ENCODE data around the gene MYOM1. TPM values are rescaled to one million over a fixed set of nuclear protein-coding genes. Genes with fewer than 3 reads are reported as not detected.
A peak's percentile ranks its signal among the peaks of the same experiment; 100 is the strongest.

MYOM1 gene
- total RNA-seq, 1 donor, result 0.86 TPM

GRCh38 chr18:3095921-3096320 is 123.8 kb downstream of the MYOM1 start:
- TF ChIP-seq, protein P1, sequence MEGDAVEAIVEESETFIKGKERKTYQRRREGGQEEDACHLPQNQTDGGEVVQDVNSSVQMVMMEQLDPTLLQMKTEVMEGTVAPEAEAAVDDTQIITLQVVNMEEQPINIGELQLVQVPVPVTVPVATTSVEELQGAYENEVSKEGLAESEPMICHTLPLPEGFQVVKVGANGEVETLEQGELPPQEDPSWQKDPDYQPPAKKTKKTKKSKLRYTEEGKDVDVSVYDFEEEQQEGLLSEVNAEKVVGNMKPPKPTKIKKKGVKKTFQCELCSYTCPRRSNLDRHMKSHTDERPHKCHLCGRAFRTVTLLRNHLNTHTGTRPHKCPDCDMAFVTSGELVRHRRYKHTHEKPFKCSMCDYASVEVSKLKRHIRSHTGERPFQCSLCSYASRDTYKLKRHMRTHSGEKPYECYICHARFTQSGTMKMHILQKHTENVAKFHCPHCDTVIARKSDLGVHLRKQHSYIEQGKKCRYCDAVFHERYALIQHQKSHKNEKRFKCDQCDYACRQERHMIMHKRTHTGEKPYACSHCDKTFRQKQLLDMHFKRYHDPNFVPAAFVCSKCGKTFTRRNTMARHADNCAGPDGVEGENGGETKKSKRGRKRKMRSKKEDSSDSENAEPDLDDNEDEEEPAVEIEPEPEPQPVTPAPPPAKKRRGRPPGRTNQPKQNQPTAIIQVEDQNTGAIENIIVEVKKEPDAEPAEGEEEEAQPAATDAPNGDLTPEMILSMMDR (IDR thresholded peaks at IDR 0.05; ENCODE audit: insufficient read depth, low read depth, low read length), result no peak
- no peak overlapping the region for H3K4me3 ChIP-seq (ENCODE audit: low read depth, low read length)
- DNase-seq (ENCODE audit: low read depth), result no peak

GRCh38 chr18:3094338-3094684 is 125.5 kb downstream of the MYOM1 start:
- TF ChIP-seq, protein P1 (IDR thresholded peaks at IDR 0.05; ENCODE audit: insufficient read depth, low read depth, low read length), result no peak
- no peak overlapping the region for H3K4me3 ChIP-seq (ENCODE audit: low read depth, low read length)
- no peak for DNase-seq (ENCODE audit: low read depth)

- TF ChIP-seq, protein P1 (IDR thresholded peaks at IDR 0.05; ENCODE audit: insufficient read depth, low read depth, low read length), result no peak
- no peak for DNase-seq (ENCODE audit: low read depth)
- H3K4me3 ChIP-seq (ENCODE audit: low read depth, low read length), result no peak overlapping the region
Observed at GRCh38 chr18:3093624-3094337, 126.0 kb downstream of the MYOM1 start.

GRCh38 chr18:3092727-3093126 is 127.0 kb downstream of the MYOM1 start:
- TF ChIP-seq, protein P1 (IDR thresholded peaks at IDR 0.05; ENCODE audit: insufficient read depth, low read depth, low read length), result no peak
- no peak for DNase-seq (ENCODE audit: low read depth)
- no peak overlapping the region for H3K4me3 ChIP-seq (ENCODE audit: low read depth, low read length)

DNA sequence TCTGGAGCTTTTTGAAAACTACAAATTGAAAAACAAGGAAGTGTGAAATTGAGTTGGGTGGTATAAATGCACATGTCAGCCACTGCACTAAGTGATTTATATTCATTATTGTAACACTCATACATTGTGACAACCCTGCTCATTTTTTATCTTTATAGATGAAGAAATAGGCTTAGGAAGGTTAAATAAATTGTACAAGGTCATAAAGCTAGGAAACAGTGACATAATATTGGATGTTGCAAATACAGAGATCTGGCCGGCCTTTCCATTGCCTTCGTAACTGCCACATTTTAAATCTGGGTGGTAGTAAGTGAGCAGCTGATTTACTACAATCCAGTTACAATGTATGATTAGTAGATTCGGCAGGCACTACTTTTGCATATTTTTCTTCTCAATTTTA is 130.2 kb downstream of the MYOM1 start:
- H3K4me3 ChIP-seq (ENCODE audit: low read depth, low read length), result no peak overlapping the region
- DNase-seq (ENCODE audit: low read depth), result peak; percentile 63
- TF ChIP-seq, protein P1 (IDR thresholded peaks at IDR 0.05; ENCODE audit: insufficient read depth, low read depth, low read length), result no peak

DNA sequence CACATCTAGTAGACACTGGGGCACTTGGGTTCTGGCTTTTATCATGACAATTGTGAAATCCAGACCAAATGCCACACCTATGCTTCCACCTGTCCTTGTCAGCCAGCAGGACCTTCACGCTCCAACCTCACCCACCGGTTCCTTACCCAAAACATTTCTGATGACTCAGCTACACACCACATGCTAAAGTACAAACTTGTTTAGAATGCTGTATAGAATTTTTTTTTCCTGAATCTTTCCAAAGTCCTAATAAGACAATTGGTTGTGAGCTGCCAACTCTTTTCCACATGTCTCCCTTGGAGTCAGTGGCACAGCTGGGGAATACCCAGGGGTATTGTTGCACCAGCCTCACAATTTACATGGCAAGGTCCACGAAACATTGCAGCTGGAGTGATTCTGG is 131.3 kb downstream of the MYOM1 start:
- TF ChIP-seq, protein P1 (IDR thresholded peaks at IDR 0.05; ENCODE audit: insufficient read depth, low read depth, low read length), result no peak
- DNase-seq (ENCODE audit: low read depth), result no peak
- H3K4me3 ChIP-seq (ENCODE audit: low read depth, low read length), result no peak overlapping the region

DNA sequence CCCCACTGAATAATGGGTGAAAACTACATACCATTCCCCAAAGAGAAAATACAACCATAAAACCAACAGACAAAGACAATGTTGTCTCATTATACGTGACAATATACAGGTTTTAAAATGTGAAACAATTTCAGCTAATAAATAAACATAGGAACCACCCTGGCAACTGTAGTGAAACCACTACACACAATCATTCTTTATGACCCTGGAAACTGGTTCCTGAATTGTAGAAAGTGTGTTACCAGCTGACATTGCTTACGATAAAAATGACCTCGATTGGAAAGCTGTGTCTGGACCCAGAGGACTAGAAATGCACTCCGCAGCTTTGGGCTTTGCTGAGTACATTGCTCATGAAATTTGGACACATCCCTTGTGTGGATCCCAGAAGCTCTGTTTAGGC is 132.9 kb downstream of the MYOM1 start:
- DNase-seq (ENCODE audit: low read depth), result no peak
- TF ChIP-seq, protein P1 (IDR thresholded peaks at IDR 0.05; ENCODE audit: insufficient read depth, low read depth, low read length), result no peak
- H3K4me3 ChIP-seq (ENCODE audit: low read depth, low read length), result no peak overlapping the region

All from fibroblast of villous mesenchyme (primary cell).